Measurements from ENCODE around the gene SPRED3.

Gene SPRED3

DNA sequence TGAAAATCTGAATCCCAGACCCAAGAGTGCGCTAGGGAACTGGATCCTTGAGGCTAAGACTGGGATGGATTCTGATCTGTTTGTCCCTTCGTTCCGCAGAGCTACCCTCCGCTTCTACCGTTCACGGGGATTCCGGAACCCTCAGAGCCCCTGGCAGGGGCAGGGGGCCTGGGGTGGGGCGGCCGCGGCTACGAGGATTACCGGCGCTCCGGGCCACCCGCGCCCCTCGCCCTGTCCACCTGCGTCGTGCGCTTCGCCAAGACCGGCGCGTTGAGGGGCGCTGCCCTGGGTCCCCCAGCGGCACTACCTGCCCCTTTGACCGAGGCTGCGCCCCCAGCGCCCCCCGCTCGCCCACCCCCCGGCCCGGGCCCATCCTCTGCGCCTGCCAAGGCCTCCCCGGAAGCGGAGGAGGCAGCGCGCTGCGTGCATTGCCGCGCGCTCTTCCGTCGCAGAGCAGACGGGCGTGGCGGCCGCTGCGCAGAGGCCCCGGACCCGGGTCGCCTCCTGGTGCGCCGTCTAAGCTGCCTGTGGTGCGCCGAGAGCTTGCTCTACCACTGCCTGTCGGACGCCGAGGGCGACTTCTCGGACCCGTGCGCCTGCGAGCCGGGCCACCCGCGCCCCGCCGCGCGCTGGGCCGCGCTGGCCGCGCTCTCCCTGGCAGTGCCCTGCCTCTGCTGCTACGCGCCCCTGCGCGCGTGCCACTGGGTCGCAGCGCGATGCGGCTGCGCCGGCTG is 7.1 kb downstream of the SPRED3 start:
- H3K27ac ChIP-seq, result no peak overlapping the region
- TF ChIP-seq, protein P1, sequence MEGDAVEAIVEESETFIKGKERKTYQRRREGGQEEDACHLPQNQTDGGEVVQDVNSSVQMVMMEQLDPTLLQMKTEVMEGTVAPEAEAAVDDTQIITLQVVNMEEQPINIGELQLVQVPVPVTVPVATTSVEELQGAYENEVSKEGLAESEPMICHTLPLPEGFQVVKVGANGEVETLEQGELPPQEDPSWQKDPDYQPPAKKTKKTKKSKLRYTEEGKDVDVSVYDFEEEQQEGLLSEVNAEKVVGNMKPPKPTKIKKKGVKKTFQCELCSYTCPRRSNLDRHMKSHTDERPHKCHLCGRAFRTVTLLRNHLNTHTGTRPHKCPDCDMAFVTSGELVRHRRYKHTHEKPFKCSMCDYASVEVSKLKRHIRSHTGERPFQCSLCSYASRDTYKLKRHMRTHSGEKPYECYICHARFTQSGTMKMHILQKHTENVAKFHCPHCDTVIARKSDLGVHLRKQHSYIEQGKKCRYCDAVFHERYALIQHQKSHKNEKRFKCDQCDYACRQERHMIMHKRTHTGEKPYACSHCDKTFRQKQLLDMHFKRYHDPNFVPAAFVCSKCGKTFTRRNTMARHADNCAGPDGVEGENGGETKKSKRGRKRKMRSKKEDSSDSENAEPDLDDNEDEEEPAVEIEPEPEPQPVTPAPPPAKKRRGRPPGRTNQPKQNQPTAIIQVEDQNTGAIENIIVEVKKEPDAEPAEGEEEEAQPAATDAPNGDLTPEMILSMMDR (conservative IDR thresholded peaks at IDR 0.05), result no peak

GRCh38 chr19:38399081-38399480 is 10.6 kb downstream of the SPRED3 start:
- TF ChIP-seq, protein P1 (conservative IDR thresholded peaks at IDR 0.05), result no peak
- no peak overlapping the region for H3K27ac ChIP-seq

DNA sequence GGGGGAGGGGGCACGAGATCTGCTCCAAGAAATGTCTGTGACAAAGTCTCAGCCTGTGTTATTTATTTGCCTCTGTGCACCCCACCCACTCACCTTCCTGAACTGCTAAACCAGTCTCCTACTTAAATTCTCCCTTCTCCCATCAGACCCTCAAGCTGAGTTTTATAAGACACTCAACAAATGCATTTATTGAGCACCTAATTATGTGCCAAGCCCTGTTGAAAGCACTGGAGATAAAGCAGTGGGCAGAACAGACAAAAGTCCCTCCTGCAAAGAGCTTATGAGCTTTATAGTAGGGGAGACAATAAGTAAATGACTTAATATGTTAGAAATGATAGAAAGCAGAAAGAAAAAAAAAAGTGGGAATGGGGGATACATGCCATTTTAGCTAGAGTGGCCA is 11.0 kb downstream of the SPRED3 start:
- TF ChIP-seq, protein P1 (conservative IDR thresholded peaks at IDR 0.05), result no peak

GRCh38 chr19:38400361-38400760 is 11.9 kb downstream of the SPRED3 start:
- H3K27ac ChIP-seq, result peak overlapping the region; percentile 86
- TF ChIP-seq, protein P1 (conservative IDR thresholded peaks at IDR 0.05), result no peak

More for the DNA sequence above, 11.0 kb downstream of the SPRED3 start:
- no peak overlapping the region for H3K27ac ChIP-seq

DNA sequence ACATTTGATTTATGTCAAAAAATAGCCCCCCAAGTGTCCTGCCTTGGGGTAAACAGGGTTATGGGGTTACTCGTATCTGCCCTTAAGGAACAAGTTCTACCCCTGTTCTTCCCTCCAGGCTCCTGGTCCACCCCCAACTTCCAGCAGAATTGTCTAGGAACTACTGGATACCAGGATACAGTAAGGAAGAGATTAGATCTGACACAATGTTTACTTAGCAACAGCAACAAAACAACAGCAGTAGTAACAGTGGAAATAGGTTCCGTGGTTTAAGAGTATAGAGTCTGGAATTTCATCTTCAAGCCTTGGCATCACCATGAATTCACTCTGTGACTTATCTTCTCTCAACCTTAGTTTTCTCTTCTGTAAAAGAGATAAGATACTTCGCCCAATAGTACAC is 12.7 kb downstream of the SPRED3 start:
- TF ChIP-seq, protein P1 (conservative IDR thresholded peaks at IDR 0.05), result no peak
- peak overlapping the region; percentile 86 for H3K27ac ChIP-seq

DNA sequence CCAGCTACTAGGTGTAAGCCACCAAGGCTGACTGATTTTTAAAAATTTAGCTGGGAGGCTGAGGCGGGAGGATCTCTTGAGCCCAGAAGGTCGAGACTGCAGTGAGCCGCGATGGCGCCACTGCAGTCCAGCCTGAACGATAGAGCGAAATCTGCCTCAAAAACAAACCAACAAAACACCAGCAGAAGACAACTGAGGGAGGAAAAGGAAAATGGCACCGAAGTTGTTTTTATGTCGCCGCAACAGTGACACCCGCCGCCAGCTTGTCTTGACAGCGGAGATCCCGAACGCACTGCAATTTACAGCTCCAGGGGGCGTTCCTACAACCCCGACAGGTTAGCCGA is 14.1 kb downstream of the SPRED3 start:
- H3K27ac ChIP-seq, result peak overlapping the region; percentile 86
- TF ChIP-seq, protein P1 (conservative IDR thresholded peaks at IDR 0.05), result no peak

DNA sequence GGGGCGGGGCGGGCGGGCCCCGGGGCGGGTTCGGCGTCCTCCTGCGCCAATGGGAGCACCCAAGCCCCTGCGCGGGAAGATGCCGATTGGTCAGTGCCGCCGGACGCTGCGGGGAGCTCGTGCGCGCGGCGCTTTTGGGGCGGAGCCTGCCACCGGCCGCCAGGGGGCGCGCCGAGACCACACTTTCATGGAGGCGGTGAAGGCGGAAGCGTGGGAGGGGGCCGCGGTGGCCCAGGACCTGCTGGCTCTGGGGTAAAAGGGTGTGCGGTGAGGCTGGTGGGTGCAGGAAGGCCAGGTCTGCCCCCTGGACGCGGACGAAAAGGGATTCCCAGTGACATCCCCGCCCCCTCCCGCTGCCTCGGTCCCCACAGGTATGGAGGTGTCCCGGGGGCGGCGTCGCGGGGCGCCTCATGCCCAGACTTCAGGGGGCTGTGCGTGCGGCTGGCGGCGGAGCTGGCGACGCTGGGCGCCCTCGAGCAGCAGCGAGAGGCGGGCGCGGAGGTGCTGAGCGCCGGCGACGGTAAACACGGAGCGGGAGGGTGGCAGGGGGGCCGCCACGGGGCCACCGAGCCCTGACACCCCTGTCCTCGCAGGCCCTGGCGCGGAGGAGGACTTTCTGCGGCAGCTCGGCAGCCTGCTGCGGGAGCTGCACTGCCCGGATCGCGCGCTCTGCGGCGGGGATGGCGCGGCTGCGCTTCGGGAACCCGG is 14.6 kb downstream of the SPRED3 start, which contains the start of gene FAM98C:
FAM98C (plus strand) TSS at position 127 of the 708 bp plus-strand sequence; CDS start at position 188, 61 bp downstream.
- peak within 1 kb of the TSS; percentile 86 for H3K27ac ChIP-seq
- TF ChIP-seq, protein P1 (conservative IDR thresholded peaks at IDR 0.05), result peak; percentile 97
